Measurements from ENCODE around the gene HOMER3.

Gene HOMER3

DNA sequence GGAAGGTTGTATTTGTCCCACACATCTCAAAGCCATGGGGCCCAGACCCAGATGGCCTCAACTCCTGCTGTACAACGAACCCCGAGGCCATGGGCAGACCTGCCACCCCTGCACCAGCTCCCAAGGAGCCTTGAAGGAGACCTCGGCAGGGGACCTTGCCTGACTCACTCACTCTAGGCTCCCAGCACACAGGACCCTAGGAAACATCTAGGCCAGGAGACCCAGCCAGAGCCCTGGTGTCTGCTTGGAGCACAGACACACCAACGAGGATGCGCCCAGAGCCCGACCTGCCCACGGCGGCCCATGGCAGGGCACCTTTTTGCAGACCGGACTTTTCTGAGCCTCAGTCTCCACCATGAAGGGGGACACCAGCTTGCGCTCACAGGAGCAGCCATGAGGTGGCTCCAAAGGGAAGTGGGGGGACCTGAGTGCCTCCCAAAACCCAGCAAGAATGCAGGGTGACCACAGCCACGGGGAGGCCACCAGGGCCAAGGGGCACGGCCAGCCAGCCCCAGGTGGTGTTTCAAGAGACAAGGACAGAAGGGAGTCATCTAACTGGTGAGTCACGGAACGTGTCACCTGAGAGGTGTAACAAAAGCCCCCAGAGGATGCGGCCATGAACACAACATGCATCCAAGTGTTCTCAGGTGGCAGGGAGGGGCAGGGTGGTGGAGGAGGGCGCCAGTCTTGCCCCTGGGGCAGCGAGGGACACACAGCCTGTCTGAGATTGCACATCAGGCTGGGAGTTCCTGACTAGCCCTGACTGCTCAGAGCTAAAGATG lies 40.1 kb downstream of the HOMER3 start:
- DNase-seq: no peak

DNA sequence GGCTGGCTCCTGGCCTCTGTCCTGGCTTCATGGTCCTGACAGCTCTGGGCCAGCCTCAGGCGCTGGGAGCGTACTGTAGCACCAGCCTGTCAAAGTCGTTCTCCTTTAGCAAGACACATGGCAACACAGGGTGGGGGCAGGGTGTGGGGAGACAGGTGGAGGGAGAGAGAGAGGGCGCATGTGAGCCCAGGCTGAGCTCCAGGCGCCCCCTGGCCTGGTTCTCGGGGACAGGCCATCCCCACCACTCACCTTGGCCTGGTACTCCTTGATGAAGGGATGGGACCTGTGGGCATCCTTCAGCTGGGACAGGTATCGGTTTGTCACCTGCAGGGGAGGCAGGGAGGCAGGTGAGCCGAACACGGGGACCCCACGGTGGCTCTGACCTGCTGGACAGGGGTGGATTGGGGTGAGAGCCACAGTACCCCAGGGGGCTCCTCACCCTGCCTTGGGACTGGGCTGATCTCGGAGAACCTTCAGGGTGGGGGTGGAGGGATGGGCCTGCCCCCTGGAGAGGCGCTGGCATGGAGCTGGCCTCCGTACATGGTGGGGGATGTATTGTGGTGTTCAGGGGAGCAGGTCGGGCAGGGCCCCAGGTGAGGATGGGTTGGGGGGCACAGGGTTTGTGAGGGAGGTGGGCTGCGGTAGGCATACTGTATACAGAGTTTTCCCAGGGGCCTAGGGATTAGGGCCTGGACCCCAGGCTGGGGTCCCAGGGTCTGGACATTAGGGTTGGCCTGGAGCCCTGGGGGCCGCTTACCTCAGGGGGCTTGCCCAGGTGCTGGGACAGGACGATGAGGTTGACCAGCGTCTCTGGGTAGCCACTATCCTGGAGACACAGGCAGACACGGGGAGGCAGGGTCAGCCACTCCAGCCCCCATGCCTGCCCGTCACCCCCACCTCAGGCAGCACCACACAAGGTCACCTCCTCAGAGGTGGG lies 41.1 kb downstream of the HOMER3 start:
- no peak for DNase-seq

DNA sequence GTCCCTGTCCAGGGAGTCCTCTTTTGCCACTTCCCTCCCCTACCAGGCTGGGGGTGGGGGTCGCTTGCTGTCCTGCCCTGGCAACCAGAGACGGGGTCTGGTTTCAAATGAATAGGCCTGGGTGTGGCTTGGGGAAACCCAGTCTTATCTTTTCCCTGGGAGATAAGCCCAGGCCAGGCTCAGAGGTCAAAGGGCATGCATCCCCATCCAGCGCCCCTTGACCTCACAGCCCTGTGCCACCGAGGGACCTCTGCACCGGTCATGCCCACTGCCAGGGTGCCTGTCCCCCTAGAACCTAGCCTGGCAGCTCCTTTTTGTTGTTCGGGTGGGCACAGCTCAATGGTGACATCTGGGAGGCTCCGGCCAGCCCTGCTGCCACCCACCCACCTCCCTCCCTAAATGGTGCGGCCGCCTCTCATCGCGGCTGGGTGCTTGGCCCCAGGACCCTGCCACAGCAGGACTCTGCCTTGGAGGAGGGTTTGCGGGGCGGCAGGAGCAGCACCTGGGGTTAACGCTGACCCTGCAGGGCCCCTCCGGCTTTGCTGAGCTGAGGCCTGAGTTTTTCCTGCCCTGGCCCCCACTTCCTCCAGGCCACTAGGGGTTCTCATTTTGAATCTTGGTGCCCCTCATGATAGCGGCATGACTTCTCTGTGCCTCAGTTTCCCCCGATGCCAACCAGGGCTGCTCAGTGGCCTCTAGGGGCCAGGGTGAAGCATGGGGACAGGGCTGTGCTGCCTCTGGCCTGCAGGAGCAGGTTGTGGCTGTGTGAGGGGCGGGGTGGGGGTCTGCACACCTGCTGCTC lies 42.2 kb downstream of the HOMER3 start:
- DNase-seq: no peak

DNA sequence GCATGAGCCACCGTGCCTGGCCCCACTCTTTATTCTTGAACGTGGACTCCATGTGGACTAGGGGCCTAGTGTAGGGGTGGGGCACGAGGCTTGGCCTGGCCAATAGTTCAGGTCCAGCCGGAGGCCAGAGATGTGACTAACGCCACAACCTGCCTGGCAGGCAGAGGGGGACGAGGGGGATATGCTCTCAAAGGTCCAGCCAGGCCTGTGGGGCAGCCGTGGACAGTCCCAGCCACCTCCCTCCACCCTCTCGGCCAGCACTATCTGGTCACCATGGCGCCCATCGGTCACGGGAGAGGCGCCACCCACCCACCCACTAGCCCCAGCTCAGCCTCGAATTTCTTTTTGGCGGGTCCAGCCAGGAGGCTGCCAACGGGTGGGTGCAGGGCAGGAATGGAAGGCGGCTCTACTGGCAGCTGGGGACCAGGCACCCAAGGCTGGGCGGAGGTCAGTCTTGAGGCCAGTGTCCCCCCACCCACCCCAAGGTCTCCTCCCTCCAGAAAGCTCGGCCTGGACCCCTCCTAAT lies 42.9 kb downstream of the HOMER3 start:
- DNase-seq: no peak

DNA sequence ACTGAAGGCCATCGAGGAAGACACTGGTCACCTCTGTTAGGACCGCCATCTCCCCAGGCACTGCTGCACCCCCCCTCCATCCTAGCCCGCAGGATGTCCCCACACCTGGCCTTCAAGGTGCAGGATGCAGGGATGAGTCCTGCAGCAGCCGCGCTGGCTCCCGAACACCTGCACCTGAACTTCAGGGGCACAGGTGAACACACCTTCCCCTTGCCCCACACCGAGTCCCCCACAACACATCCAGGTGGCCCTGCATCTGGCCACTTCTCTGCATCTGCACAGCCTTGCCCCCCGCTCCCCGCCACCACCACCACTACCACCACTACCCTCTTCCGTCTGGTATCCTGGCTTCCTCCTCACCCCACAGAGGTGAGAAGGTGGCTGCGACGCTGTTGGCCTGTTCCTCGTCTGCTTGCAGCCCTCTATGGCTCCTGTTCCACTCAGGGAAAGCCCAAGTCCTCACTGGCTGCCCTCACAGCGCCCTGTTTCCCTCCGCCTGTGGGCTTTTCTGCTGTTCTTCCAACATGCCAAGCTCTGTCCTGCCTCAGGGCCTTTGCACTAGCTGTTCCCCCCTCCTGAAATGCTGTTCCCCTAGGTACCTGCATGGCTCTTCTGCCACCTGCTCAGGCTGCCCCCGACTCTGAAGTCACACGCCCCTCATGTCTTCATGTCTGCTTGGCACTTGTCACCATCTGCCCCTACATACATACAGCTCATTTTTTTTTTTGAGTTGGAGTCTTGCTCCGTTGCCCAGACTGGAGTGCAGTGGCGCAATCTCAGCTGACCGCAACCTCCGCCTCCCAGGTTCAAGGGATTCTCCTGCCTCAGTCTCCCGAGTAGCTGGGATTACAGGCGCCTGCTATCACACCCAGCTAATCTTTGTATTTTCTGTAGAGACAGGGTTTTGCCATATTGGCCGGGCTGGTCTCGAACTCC lies 43.7 kb downstream of the HOMER3 start:
- no peak for DNase-seq

DNA sequence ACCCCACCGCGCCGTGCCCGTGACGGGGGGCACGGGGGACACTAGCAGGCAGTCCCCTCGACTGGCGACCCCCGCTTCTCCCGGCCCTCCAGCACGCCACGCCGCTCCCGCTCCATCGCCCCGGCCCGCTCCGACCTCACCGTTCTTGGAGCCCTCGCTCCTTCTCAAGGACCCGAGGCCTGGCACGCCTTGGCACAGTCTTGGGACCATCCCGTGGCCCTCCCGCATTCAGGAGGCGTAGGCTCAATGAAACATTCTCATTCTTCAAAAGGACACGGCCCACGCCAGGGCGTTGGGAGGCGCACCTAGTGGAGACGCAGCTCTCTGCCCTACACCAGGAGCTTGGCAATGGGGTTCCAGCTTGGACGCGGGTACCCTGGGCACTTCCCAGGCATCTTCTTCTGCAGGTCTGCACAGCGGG lies 44.6 kb downstream of the HOMER3 start:
- no peak for DNase-seq

DNA sequence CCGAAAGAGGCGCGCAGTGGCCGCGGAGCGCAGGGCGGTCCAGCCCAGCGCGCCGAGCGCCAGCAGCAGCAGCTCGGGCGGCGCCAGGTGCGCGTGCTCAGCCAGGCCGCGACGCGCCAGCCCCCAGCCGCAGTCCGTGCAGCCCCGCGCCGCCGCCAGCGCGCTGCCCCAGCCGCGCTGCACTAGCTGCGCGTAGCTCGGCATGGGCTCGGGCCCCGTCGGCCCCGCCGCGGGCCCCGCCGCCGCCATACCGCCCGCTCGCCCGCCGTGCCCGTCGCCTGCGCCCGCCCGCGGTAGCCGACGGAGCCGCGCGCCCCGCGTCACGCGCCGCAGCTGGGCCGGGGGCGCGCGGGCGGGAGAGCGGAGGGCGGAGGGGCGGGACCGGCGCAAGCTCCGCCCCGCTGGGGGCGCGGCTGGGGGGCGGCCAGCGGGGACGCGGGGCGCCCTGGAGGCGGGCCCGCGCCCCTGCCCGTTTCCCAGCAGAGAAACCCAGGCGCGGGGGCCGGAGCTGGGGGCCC lies 45.1 kb downstream of the HOMER3 start, which contains the start of gene CERS1:
TSS of gene CERS1 (minus strand) at position 335 of the 518 bp plus-strand sequence. CDS start at position 249, 86 bp downstream.
- DNase-seq: no peak

DNA sequence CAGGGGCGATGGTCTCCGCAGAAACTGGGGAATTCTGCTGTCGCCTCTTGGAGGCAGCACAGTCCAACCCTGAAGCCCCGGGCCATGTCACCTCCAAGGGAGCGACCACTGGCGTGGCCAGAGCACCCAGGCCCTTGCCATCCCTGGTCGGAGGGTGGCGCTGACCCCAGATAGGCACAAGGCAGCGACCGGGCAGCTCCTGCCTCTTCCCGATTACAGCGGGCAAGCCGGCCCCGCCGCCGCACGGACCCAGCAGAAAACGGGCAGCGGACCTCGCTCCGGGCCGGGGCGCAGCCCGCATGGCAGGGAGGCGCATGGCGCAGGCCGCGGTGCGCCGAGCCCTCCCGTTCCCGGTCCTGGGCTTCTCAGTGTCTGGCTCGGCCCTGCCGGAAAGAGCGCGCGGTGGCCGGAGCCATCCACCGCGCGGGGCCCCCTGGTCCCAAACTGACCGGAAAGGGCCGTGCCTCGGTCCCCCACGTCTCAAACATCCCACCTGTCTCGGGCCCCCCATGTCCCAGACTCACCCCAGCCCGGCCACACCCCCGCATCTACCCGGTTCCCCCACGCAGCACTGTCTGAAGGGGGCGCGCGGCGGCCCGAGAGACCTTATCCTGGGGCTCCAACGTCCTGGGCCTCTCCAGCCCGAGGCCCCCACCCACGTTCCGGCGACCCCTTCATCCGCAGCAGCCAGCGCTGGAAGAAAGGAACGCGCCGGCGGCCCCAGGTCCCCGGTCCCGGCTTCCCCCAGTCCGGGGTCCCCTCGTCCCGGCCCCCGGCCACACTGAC lies 45.8 kb downstream of the HOMER3 start:
- no peak for DNase-seq

DNA sequence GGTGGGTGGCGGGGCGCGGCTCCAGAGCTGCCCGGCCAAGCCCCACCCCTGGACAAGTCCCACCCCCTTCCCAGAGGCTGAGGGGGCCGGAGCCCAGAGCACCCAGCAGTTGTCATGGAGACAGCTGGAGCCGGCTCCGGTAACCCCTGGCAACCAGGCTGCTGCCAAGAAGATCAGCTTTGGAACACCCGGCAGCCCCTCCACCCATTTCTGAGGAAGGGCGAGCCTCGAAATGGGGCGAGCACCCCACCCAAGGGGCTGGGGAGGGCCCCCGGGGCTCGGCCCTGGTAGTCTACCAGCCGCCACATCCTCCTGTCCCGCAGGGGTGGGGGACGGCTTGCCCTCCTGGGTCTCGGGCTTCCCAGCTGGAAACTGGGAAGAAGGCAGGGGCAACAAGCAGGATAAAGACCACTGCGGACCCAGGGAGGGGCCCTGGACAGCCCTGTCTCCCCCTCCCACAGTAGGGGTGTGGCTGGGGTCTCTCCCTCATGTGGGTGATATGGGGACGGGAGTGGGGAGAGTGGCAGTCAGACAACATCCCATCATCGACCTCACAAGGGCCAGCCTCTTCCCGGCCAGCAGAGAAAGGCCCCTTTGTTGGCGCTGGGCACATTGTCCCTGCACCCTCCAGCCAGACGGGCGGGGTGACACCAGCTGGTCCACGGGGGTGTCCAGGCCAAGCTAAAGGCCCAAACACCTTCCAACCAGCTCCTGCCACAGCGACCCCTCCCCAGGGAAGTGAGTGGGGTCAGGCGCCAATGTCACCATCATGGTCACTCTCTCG lies 46.6 kb downstream of the HOMER3 start:
- DNase-seq: no peak

DNA sequence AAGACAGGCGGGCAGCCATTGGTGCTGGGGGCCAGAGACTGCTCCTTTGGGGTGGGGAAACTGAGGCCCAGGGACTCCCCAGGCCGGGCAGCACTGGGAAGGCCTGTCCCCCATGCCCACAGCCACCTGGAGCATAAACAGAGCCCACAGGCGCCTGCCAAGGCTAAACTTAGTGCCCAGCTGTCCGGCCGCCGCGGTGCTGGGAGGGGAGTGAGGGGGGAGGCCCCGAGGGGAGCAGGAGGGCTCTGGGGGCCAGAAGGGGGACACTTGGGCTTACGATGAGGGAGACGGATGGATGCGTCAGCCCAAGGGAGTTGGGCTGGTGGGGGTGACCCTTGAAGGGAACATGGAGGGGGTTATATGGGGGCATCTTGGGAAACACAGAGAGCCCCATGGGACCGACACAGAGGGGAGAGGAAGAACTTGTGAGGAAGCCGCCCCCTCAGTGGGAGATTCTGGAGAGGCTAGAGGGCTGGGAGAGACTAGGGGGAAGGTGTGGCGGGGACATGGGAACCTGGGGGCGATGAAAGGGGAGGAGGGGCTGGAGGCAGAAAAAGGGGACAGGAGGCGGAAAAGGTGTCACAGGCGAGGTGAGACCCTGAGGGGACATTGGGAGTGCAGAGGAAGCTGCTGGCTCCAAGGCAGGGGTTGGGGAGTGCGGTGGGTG lies 47.3 kb downstream of the HOMER3 start:
- DNase-seq: no peak

DNA sequence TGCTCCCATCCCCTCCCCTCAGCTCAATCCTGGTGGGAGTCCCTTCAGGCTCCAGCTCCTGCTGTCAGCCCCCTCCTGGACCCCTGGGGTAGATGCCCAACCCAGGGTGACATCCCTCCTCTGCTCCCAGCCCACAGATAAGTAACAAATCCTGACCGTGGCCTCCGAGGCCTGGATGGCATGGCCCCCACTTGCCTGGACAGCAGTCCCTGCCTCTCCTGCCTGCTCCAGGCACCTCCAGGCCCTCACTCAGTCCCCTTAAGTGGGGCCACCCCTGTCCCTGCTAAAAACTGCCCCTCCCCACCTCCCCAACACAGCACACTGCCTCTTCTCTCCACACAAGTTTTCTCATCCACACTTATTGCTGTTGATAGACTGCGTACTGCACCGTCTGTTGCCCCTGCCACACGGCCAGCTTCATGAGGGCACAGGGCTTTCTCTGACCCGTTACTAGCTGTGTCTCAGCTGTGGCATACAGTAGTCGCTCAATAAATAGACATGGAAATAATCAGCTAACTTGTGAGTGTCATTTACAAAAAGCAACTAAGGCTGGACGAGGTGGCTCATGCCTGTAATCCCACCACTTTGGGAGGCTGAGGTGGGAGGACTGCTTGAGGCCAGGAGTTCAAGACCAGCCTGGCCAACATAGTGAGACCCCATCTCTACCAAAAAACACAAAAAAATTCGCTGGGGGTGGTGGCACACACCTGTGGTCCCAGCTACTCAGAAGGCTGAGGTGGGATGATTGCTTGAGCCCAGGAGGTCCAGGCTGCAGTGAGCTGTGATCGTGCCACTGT lies 50.9 kb downstream of the HOMER3 start:
- DNase-seq: no peak

DNA sequence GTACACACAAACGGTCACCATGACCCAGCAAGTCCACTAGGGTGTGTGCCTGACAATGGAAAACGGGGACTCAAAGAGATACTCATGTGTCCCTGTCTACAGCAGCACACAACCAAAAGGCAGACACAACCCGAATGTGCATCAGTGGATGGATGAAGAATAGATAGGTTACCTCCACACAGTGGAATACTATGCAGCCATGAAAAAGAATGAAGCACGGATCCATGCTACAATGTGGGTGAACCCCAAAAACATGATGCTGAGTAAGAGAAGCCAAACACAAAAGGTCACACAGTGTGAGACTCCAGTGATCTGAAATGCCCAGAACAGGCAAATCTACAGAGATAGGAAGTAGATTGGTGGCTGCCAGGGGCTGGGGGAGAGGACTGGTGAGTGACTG lies 54.0 kb downstream of the HOMER3 start:
- no peak for DNase-seq

DNA sequence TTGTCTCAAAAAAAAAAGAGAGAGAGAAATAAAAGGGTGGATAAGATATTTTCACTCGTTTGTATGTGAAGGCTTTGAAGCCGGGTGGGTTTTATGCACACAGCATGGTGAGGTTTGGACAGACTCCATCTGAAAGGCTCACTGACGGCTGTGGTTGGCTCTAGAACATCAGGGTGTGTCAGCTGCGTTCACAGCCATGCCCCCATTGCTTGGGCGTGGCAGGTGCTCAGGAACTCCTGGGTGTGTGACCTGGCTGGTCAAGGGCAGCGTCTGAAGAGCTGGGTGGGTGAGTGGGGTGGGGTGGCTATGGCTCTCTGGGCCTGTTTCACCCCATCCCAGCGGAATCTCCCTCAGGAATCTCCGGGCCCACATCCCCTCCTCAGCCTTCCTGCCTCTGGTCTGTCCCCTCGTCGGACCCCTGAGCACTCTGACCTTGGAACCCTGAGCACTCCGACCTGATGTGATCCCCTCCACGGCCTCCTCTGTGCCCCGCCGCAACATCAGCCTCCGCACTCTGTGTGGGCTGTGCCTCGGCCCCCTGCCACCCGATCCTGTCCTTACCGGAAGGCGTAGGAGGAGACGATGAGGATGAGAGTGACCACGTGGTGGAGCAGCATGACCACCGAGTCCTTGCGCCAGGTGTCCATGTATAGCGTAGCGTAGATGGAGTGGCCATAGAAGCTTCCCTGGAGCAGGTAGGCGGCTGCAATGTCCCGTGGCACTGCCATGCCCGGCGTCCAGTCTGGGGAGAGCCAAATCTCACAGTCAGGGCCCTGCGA lies 57.3 kb downstream of the HOMER3 start:
- DNase-seq: no peak

DNA sequence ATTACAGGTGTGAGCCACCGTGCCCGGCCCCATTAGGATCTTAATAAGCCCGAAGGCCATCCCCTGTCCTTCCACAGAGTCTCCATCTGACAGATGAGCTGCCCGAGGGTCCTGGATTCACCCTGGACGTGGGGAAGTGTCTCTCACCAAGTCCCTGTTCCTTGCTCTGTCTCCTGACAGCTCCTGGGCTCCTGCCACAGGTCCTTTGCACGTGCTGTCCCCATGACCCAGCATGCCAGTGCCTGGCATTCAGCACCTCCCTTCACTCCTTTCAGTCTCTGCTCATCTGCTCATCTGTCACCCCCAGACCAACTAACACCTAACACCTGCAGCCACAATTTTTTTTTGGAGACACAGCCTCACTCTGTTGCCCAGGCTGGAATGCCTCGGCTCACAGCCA lies 59.5 kb downstream of the HOMER3 start:
- no peak for DNase-seq

DNA sequence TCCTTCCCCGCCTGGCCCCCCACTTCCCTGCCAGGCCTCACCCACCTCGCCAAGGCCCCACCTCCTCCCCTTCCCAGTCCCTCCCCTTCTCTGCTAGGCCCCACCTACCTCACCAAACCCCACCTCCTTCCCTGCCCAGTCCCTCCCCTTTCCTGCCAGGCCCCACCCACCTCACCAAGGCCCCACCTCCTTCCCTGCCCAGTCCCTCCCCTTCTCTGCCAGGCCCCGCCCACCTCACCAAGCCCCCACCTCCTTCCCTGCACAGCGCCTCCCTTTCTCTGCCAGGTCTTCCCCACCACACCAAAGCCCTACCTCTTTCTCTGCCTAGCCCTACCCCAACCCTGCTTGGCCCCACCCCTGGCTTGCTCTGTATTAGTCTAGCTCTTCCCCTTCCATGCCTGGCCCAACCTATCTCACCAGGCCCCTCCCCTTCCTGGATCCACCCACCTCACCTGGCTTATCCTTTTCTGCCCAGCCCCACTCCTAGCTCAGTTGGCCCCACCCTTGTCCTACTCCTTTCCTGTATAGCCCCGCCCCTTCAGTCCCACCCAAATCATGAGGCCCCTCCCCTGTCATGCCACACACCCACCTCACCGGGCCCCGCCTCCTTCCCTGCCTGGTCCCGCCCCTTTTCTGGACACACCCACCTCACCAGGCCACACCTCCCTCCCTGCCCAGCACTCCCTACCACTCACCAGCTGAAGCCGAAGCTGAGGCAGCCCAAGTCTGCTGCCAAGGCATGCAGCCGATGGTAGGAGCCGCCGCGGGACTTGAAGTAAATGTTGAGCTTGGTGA lies 61.2 kb downstream of the HOMER3 start:
- DNase-seq: no peak
